ENCODE results near the gene BTF3.

- peak; percentile 44 to 84 (median 81) for TF ChIP-seq POLR2A (IDR thresholded peaks at IDR 0.05)
- no peak for TF ChIP-seq CTCF (IDR thresholded peaks at IDR 0.05)
These were observed at the start of gene BTF3 for GRCh38 chr5:73498057-73498992.

All from body of pancreas (tissue), 4 donors.